GM12878 (cell line): ENCODE measurements around the gene IREB2. TPM values are rescaled to one million over a fixed set of nuclear protein-coding genes. Genes with fewer than 3 reads are reported as not detected.

Experiments used
- ATAC-seq: fragments of 200-7000 bp; cut with Tn5 transposase; 3 replicates; pipeline ENCODE4 v1.9.1; 2020; ENCODE audit warnings: mild to moderate bottlenecking, moderate library complexity
- BruUV-seq: library from RNA; stranded (reverse); fragments of 400-500 nt; replicated peaks from 2 replicates; lab custom pipeline; 2021; lab: Mats Ljungman, UMichigan
- CTCF ChIA-PET: fragments of 300-600 bp; sonication (Branson Sonifier 250); formaldehyde crosslinking; extraction: SDS; loops from one replicate; lab custom pipeline; 2021; ENCODE audit warnings: inconsistent platforms; lab: Yijun Ruan, JAX
- POLR2A ChIA-PET: fragments of 350-600 bp; formaldehyde crosslinking; extraction: SDS; loops from one replicate; lab custom pipeline; 2021; ENCODE audit warnings: inconsistent platforms; lab: Charles Lee
- RAD21 ChIA-PET: fragments of 300-600 bp; sonication (Branson Sonifier 250); formaldehyde crosslinking; loops from one replicate; lab custom pipeline; 2023; ENCODE audit warnings: antibody characterized with exemption; ENCODE audit not compliant: unreplicated experiment; lab: Charles Lee
- SMC1A ChIA-PET: fragments of 300-600 bp; sonication (Branson Sonifier 250); formaldehyde crosslinking; loops from one replicate; lab custom pipeline; 2023; ENCODE audit not compliant: unreplicated experiment, uncharacterized antibody; lab: Charles Lee
- DNase-seq: peaks from one replicate; pipeline ENCODE4 v3.0.0-alpha.2; 2011; ENCODE audit warnings: low read depth, low spot score
- FAIRE-seq: peaks from 3 replicates; lab custom pipeline; 2011; peaks lifted over from hg19 to GRCh38; lab: Jason Lieb, UNC
- H2AFZ ChIP-seq: 2 replicates; pipeline ENCODE4 v1.6.0; 2011; ENCODE audit warnings: low read depth, low read length, control low read depth; ENCODE audit not compliant: control insufficient read depth
- H3K27ac ChIP-seq: 2 replicates; pipeline ENCODE4 v1.5.1; 2011; ENCODE audit warnings: control low read depth; ENCODE audit not compliant: control insufficient read depth, insufficient read depth
- H3K27me3 ChIP-seq, 2 experiments: replicated peaks in 1 of 2; 2 replicates each; pipeline versions ENCODE4 v1.6.0 to v1.6.1; 2011; ENCODE audit warnings: low read length in 1 of 2; ENCODE audit not compliant: control insufficient read depth in 2 of 2, insufficient read depth in 2 of 2
- H3K36me3 ChIP-seq, 2 experiments: 2 replicates each; pipeline ENCODE4 v1.5.1; 2011; ENCODE audit warnings: low read length in 1 of 2; ENCODE audit not compliant: control insufficient read depth in 2 of 2, insufficient read depth in 2 of 2
- H3K4me1 ChIP-seq: 2 replicates; pipeline ENCODE4 v1.6.1; 2011; ENCODE audit warnings: mild to moderate bottlenecking, low read length, moderate library complexity, mixed read lengths; ENCODE audit not compliant: control insufficient read depth, insufficient read depth
- H3K4me2 ChIP-seq: 2 replicates; pipeline ENCODE4 v1.6.0; 2011; ENCODE audit warnings: control low read depth; ENCODE audit not compliant: control insufficient read depth, insufficient read depth
- H3K4me3 ChIP-seq: fragments of 200-600 bp; sonication (generic); 2 replicates; pipeline ENCODE4 v1.5.1; 2016
- H3K79me2 ChIP-seq: 2 replicates; pipeline ENCODE4 v1.6.0; 2011; ENCODE audit warnings: low read length; ENCODE audit not compliant: control insufficient read depth, insufficient read depth
- H3K9ac ChIP-seq: 2 replicates; pipeline ENCODE4 v1.8.0; 2011; ENCODE audit warnings: low read length, control low read depth, mixed read lengths; ENCODE audit not compliant: control insufficient read depth, insufficient read depth
- H3K9me3 ChIP-seq: replicated peaks from 3 replicates; pipeline ENCODE4 v1.5.1; 2011; ENCODE audit warnings: mild to moderate bottlenecking, low read length; ENCODE audit not compliant: control insufficient read depth, insufficient read depth
- H4K20me1 ChIP-seq: 2 replicates; pipeline ENCODE4 v1.6.0; 2011; ENCODE audit not compliant: control insufficient read depth, insufficient read depth
- HDGF ChIP-seq: fragments of 450-650 bp; IDR thresholded peaks from 2 replicates; pipeline ENCODE4 v1.6.1; 2016; ENCODE audit warnings: antibody characterized with exemption
- MTA2 ChIP-seq: fragments of 450-650 bp; IDR thresholded peaks from 2 replicates; pipeline ENCODE4 v1.6.1; 2016; ENCODE audit warnings: low read depth, mild to moderate bottlenecking, moderate library complexity
- MXI1 ChIP-seq: fragments of 150-350 bp; IDR thresholded peaks from 2 replicates; pipeline ENCODE4 v1.6.1; 2011; ENCODE audit warnings: low read depth, mild to moderate bottlenecking, inconsistent platforms, low read length, improper control_type of control experiment
- NR2F1 ChIP-seq: fragments of 450-650 bp; conservative IDR thresholded peaks from 2 replicates; pipeline ENCODE4 v1.6.1; 2017; ENCODE audit warnings: mild to moderate bottlenecking
- RAD21 ChIP-seq: IDR thresholded peaks from 2 replicates; pipeline ENCODE4 v1.6.1; 2011; ENCODE audit warnings: mild to moderate bottlenecking, low read depth, low read length, moderate library complexity; ENCODE audit not compliant: insufficient read depth
- SMC3 ChIP-seq: IDR thresholded peaks from 2 replicates; pipeline ENCODE4 v1.6.1; 2011; ENCODE audit warnings: low read length, improper control_type of control experiment, borderline replicate concordance
- ZNF207 ChIP-seq: fragments of 450-650 bp; IDR thresholded peaks from 2 replicates; pipeline ENCODE4 v1.6.1; 2014; ENCODE audit warnings: antibody characterized with exemption, mild to moderate bottlenecking, borderline replicate concordance
- WGBS: methylation state at CpG from one replicate; pipeline ENCODE4 v1.1.6; 2016; ENCODE audit warnings: low lambda C conversion rate; ENCODE audit not compliant: insufficient replicate concordance, insufficient coverage; ENCODE audit errors: missing lambda C conversion rate; 5-methylcytosine and 5-hydroxymethylcytosine counted together
- in situ Hi-C: fragments of 300-500 bp; cut with MboI; formaldehyde crosslinking; loops from 9 replicates; pipeline ENCODE4 v1.14.3; 2018; ENCODE audit warnings: mixed read lengths
- intact Hi-C: fragments of 100-400 bp; cut with micrococcal nuclease; formaldehyde crosslinking; loops from one replicate; pipeline ENCODE4 v1.14.2; 2022; ENCODE audit not compliant: unreplicated experiment
- polyA plus RNA-seq, 11 experiments: library from polyadenylated mRNA; depleted of rRNA in 4 of 11; unstranded in 6 of 11; stranded (reverse) in 5 of 11; fragments of >200 nt; fragmentation: Nextera tagmentation in 4 of 11; fragmentation: Illumina TruSeq in 1 of 11; extraction: Ambion mirVana in 4 of 11; extraction: Trizol in 1 of 11; gene quantifications; 1 replicate in 1 of 11; 2 replicates in 10 of 11; pipeline versions ENCODE4 v1.2.1 to v1.2.3, GENCODE V29; 2011 to 2016; ENCODE audit warnings: inconsistent platforms in 2 of 11, missing spikeins in 2 of 11, low read depth in 1 of 11
- total RNA-seq, 4 experiments: library from RNA; depleted of rRNA in 3 of 4; stranded (reverse); fragments of >200 nt in 3 of 4; fragmentation: Illumina TruSeq in 1 of 4; extraction: Trizol in 1 of 4; gene quantifications; 2 replicates each; pipeline versions ENCODE4 v1.2.1 to v1.2.3, GENCODE V29; 2013 to 2021
- TF ChIP-seq, protein P1 (sequence below): fragments of 450-650 bp; IDR thresholded peaks from 2 replicates; pipeline ENCODE4 v1.6.1; 2017; ENCODE audit warnings: low read depth, mild to moderate bottlenecking, moderate library complexity
- TF ChIP-seq, protein P2 (sequence below), 3 experiments: IDR thresholded peaks in 2 of 3; conservative IDR thresholded peaks in 1 of 3; 2 replicates each; pipeline ENCODE4 v1.5.1; 2011; ENCODE audit warnings: low read depth in 3 of 3, low read length in 3 of 3, mild to moderate bottlenecking in 3 of 3, control low read depth in 2 of 3, moderate library complexity in 2 of 3, inconsistent platforms in 1 of 3, mixed read lengths in 1 of 3; ENCODE audit not compliant: control insufficient read depth in 2 of 3, insufficient read depth in 1 of 3; ENCODE audit errors: extremely low read depth in 1 of 3

The IREB2 gene
- total and polyA plus RNA-seq, 10 of the 15 experiments (the other 5 are each of a cell fraction or from before 2014, with no cell fraction given) = 13.0 to 52.4 (median 24.4) TPM

DNA sequence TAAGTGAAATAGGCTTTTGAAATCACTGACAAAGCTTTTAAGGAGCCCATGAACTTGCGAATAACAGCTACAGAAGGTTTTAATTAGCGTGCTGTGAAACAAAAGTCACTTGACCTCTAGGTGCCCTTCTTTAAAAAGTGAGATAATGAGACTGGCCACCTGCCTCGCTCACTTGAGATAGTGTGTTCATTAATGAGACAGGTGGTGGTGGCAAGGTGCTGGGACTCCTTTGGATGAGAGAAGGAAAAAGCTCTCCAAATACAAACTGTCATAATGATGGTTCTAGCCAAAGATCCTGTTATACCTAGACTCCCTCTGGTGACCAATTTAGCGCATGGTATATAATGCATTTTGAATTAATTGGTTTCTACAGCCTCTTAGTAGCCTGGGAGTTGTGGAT is 22.7 kb upstream of the IREB2 start:
- TF ChIP-seq MTA2 (peak; percentile 82), NR2F1 (peak; percentile 80), HDGF (no peak), SMC3 (peak; percentile 42; the same call in 1 of the 2 replicates), MXI1 (no peak), ZNF207 (no peak), RAD21 (peak; percentile 46)
- TF ChIP-seq, protein P1, sequence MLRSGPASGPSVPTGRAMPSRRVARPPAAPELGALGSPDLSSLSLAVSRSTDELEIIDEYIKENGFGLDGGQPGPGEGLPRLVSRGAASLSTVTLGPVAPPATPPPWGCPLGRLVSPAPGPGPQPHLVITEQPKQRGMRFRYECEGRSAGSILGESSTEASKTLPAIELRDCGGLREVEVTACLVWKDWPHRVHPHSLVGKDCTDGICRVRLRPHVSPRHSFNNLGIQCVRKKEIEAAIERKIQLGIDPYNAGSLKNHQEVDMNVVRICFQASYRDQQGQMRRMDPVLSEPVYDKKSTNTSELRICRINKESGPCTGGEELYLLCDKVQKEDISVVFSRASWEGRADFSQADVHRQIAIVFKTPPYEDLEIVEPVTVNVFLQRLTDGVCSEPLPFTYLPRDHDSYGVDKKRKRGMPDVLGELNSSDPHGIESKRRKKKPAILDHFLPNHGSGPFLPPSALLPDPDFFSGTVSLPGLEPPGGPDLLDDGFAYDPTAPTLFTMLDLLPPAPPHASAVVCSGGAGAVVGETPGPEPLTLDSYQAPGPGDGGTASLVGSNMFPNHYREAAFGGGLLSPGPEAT = no peak
- TF ChIP-seq, protein P2, sequence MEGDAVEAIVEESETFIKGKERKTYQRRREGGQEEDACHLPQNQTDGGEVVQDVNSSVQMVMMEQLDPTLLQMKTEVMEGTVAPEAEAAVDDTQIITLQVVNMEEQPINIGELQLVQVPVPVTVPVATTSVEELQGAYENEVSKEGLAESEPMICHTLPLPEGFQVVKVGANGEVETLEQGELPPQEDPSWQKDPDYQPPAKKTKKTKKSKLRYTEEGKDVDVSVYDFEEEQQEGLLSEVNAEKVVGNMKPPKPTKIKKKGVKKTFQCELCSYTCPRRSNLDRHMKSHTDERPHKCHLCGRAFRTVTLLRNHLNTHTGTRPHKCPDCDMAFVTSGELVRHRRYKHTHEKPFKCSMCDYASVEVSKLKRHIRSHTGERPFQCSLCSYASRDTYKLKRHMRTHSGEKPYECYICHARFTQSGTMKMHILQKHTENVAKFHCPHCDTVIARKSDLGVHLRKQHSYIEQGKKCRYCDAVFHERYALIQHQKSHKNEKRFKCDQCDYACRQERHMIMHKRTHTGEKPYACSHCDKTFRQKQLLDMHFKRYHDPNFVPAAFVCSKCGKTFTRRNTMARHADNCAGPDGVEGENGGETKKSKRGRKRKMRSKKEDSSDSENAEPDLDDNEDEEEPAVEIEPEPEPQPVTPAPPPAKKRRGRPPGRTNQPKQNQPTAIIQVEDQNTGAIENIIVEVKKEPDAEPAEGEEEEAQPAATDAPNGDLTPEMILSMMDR (IDR thresholded peaks at IDR 0.05 in 2 of 3, conservative IDR thresholded peaks at IDR 0.05 in 1 of 3; ENCODE audit: control insufficient read depth in 2 of 3, extremely low read depth in 1 of 3, insufficient read depth in 1 of 3, low read depth in 3 of 3, low read length in 3 of 3) = peak in 1 of 3 experiments; percentile 41; a peak in 2 of 6 replicates
- Histone ChIP-seq H3K9ac (no peak overlapping the region), H3K27me3 (no peaks in the 10 kb centered on the region; a peak in 1 of 4 replicates), H3K27ac (no peak overlapping the region), H4K20me1 (no peaks in the 10 kb centered on the region), H3K79me2 (no peaks in the 10 kb centered on the region), H3K4me1 (no peaks in the 10 kb centered on the region), H3K4me3 (no peak overlapping the region), H3K4me2 (no peak overlapping the region), H3K36me3 (no peaks in the 10 kb centered on the region), H3K9me3 (no peaks in the 10 kb centered on the region), H2AFZ (no peak overlapping the region)
- ChIA-PET POLR2A (no interaction called here), CTCF (interaction anchor here (0.6 to 10.6 kb wide), 4 partner anchors 13 to 108 kb away, joined by 3 to 175 read pairs (median 4); partner anchors contain the start of gene IREB2), RAD21 (interaction anchor here (1.2 kb wide), 1 partner anchor 107 kb away, joined by 11 read pairs; no protein-coding TSS in a partner anchor), SMC1A (interaction anchor here (0.7 to 1.4 kb wide), 4 partner anchors 49 to 106 kb away, joined by 3 to 4 read pairs (median 3); no protein-coding TSS in a partner anchor)
- no peak for DNase-seq
- ATAC-seq = peak; percentile 70
- in situ Hi-C loops (loop anchor here (10.0 kb wide), 1 partner anchor 100 kb away; no protein-coding TSS in a partner anchor), intact Hi-C loops (no loop called here)
- FAIRE-seq = no peak
- 28% methylated on average over 4 of the region's 4 CpGs for WGBS
- BruUV-seq = no TSS peak
